GM12878 (cell line): ENCODE data around the gene AKAP7. TPM values are rescaled to one million over a fixed set of nuclear protein-coding genes. Genes with fewer than 3 reads are reported as not detected.

Experiments
- ATAC-seq: fragments of 200-7000 bp; cut with Tn5 transposase; 3 replicates; pipeline ENCODE4 v1.9.1; 2020; ENCODE audit warnings: mild to moderate bottlenecking, moderate library complexity
- Bru-seq: library from RNA; stranded (reverse); fragments of 400-500 nt; gene quantifications from one replicate; lab custom pipeline; 2021; lab: Mats Ljungman, UMichigan
- BruChase-seq, 2 experiments: library from RNA; stranded (reverse); fragments of 400-500 nt; gene quantifications; one replicate each; lab custom pipeline; 2021; lab: Mats Ljungman, UMichigan
- BruUV-seq: library from RNA; stranded (reverse); fragments of 400-500 nt; replicated peaks from 2 replicates; lab custom pipeline; 2021; lab: Mats Ljungman, UMichigan
- CTCF ChIA-PET: fragments of 300-600 bp; sonication (Branson Sonifier 250); formaldehyde crosslinking; extraction: SDS; loops from one replicate; lab custom pipeline; 2021; ENCODE audit warnings: inconsistent platforms; lab: Yijun Ruan, JAX
- POLR2A ChIA-PET: fragments of 350-600 bp; formaldehyde crosslinking; extraction: SDS; loops from one replicate; lab custom pipeline; 2021; ENCODE audit warnings: inconsistent platforms; lab: Charles Lee
- RAD21 ChIA-PET: fragments of 300-600 bp; sonication (Branson Sonifier 250); formaldehyde crosslinking; loops from one replicate; lab custom pipeline; 2023; ENCODE audit warnings: antibody characterized with exemption; ENCODE audit not compliant: unreplicated experiment; lab: Charles Lee
- SMC1A ChIA-PET: fragments of 300-600 bp; sonication (Branson Sonifier 250); formaldehyde crosslinking; loops from one replicate; lab custom pipeline; 2023; ENCODE audit not compliant: unreplicated experiment, uncharacterized antibody; lab: Charles Lee
- DNase-seq: peaks from one replicate; pipeline ENCODE4 v3.0.0-alpha.2; 2011; ENCODE audit warnings: low read depth, low spot score
- FAIRE-seq: peaks from 3 replicates; lab custom pipeline; 2011; peaks lifted over from hg19 to GRCh38; lab: Jason Lieb, UNC
- H2AFZ ChIP-seq: 2 replicates; pipeline ENCODE4 v1.6.0; 2011; ENCODE audit warnings: low read depth, low read length, control low read depth; ENCODE audit not compliant: control insufficient read depth
- H3K27ac ChIP-seq: 2 replicates; pipeline ENCODE4 v1.5.1; 2011; ENCODE audit warnings: control low read depth; ENCODE audit not compliant: control insufficient read depth, insufficient read depth
- H3K27me3 ChIP-seq, 2 experiments: replicated peaks in 1 of 2; 2 replicates each; pipeline versions ENCODE4 v1.6.0 to v1.6.1; 2011; ENCODE audit warnings: low read length in 1 of 2; ENCODE audit not compliant: control insufficient read depth in 2 of 2, insufficient read depth in 2 of 2
- H3K36me3 ChIP-seq, 2 experiments: 2 replicates each; pipeline ENCODE4 v1.5.1; 2011; ENCODE audit warnings: low read length in 1 of 2; ENCODE audit not compliant: control insufficient read depth in 2 of 2, insufficient read depth in 2 of 2
- H3K4me1 ChIP-seq: 2 replicates; pipeline ENCODE4 v1.6.1; 2011; ENCODE audit warnings: mild to moderate bottlenecking, low read length, moderate library complexity, mixed read lengths; ENCODE audit not compliant: control insufficient read depth, insufficient read depth
- H3K4me2 ChIP-seq: 2 replicates; pipeline ENCODE4 v1.6.0; 2011; ENCODE audit warnings: control low read depth; ENCODE audit not compliant: control insufficient read depth, insufficient read depth
- H3K4me3 ChIP-seq: fragments of 200-600 bp; sonication (generic); 2 replicates; pipeline ENCODE4 v1.5.1; 2016
- H3K79me2 ChIP-seq: 2 replicates; pipeline ENCODE4 v1.6.0; 2011; ENCODE audit warnings: low read length; ENCODE audit not compliant: control insufficient read depth, insufficient read depth
- H3K9ac ChIP-seq: 2 replicates; pipeline ENCODE4 v1.8.0; 2011; ENCODE audit warnings: low read length, control low read depth, mixed read lengths; ENCODE audit not compliant: control insufficient read depth, insufficient read depth
- H3K9me3 ChIP-seq: replicated peaks from 3 replicates; pipeline ENCODE4 v1.5.1; 2011; ENCODE audit warnings: mild to moderate bottlenecking, low read length; ENCODE audit not compliant: control insufficient read depth, insufficient read depth
- H4K20me1 ChIP-seq: 2 replicates; pipeline ENCODE4 v1.6.0; 2011; ENCODE audit not compliant: control insufficient read depth, insufficient read depth
- ATF7 ChIP-seq: fragments of 450-650 bp; IDR thresholded peaks from 2 replicates; pipeline ENCODE4 v1.6.1; 2016; ENCODE audit warnings: low read depth, mild to moderate bottlenecking
- BHLHE40 ChIP-seq, 2 experiments: fragments of 450-650 bp in 1 of 2; IDR thresholded peaks; 2 replicates each; pipeline ENCODE4 v1.6.1; 2011 to 2017; ENCODE audit warnings: low read depth in 2 of 2, borderline replicate concordance in 1 of 2, improper control_type of control experiment in 1 of 2, low read length in 1 of 2, mild to moderate bottlenecking in 1 of 2
- E2F8 ChIP-seq: fragments of 450-650 bp; IDR thresholded peaks from 2 replicates; pipeline ENCODE4 v1.6.1; 2018; ENCODE audit warnings: mild to moderate bottlenecking, low read depth, moderate library complexity; ENCODE audit not compliant: partially characterized antibody
- ETV6 ChIP-seq, 2 experiments: fragments of 450-650 bp in 1 of 2; IDR thresholded peaks in 1 of 2; conservative IDR thresholded peaks in 1 of 2; 2 replicates each; pipeline ENCODE4 v1.6.1; 2014; ENCODE audit warnings: antibody characterized with exemption in 1 of 2, borderline replicate concordance in 1 of 2, low read depth in 1 of 2, mild to moderate bottlenecking in 1 of 2, moderate library complexity in 1 of 2
- GATAD2B ChIP-seq: fragments of 450-650 bp; conservative IDR thresholded peaks from 2 replicates; pipeline ENCODE4 v1.6.1; 2017; ENCODE audit warnings: low read depth, mild to moderate bottlenecking, moderate library complexity
- JUND ChIP-seq: IDR thresholded peaks from 2 replicates; pipeline ENCODE4 v1.6.1; 2012; ENCODE audit warnings: low read depth, mild to moderate bottlenecking, low read length, improper control_type of control experiment, moderate library complexity
- KDM1A ChIP-seq: fragments of 200-600 bp; sonication (generic); IDR thresholded peaks from 2 replicates; pipeline ENCODE4 v1.6.1; 2016; ENCODE audit warnings: borderline replicate concordance
- SIX5 ChIP-seq: IDR thresholded peaks from 2 replicates; pipeline ENCODE4 v1.6.1; 2011; ENCODE audit warnings: mild to moderate bottlenecking, low read depth, low read length, moderate library complexity; ENCODE audit not compliant: severe bottlenecking
- SMC3 ChIP-seq: IDR thresholded peaks from 2 replicates; pipeline ENCODE4 v1.6.1; 2011; ENCODE audit warnings: low read length, improper control_type of control experiment, borderline replicate concordance
- SUZ12 ChIP-seq: fragments of 200-600 bp; sonication (generic); IDR thresholded peaks from one replicate; pipeline ENCODE4 v1.6.1; 2018; ENCODE audit warnings: antibody characterized with exemption, mild to moderate bottlenecking; ENCODE audit not compliant: unreplicated experiment
- ZNF687 ChIP-seq: fragments of 450-650 bp; IDR thresholded peaks from 2 replicates; pipeline ENCODE4 v1.6.1; 2017; ENCODE audit warnings: mild to moderate bottlenecking, moderate library complexity
- WGBS: methylation state at CpG from one replicate; pipeline ENCODE4 v1.1.6; 2016; ENCODE audit warnings: low lambda C conversion rate; ENCODE audit not compliant: insufficient replicate concordance, insufficient coverage; ENCODE audit errors: missing lambda C conversion rate; 5-methylcytosine and 5-hydroxymethylcytosine counted together
- in situ Hi-C: fragments of 300-500 bp; cut with MboI; formaldehyde crosslinking; loops from 9 replicates; pipeline ENCODE4 v1.14.3; 2018; ENCODE audit warnings: mixed read lengths
- intact Hi-C: fragments of 100-400 bp; cut with micrococcal nuclease; formaldehyde crosslinking; loops from one replicate; pipeline ENCODE4 v1.14.2; 2022; ENCODE audit not compliant: unreplicated experiment
- long read RNA-seq, 2 experiments: library from polyadenylated mRNA; unstranded; transcript quantifications; one replicate each; pipeline ENCODE4 v2.0.0, GENCODE V29; 2019 to 2020
- polyA minus RNA-seq, 3 experiments: library from RNA; depleted of rRNA, polyadenylated mRNA; stranded (reverse); fragments of >200 nt; gene quantifications; 2 replicates each; pipeline ENCODE4 v1.2.3, GENCODE V29; 2011
- polyA plus RNA-seq, 11 experiments: library from polyadenylated mRNA; depleted of rRNA in 4 of 11; unstranded in 6 of 11; stranded (reverse) in 5 of 11; fragments of >200 nt; fragmentation: Nextera tagmentation in 4 of 11; fragmentation: Illumina TruSeq in 1 of 11; extraction: Ambion mirVana in 4 of 11; extraction: Trizol in 1 of 11; gene quantifications; 1 replicate in 1 of 11; 2 replicates in 10 of 11; pipeline versions ENCODE4 v1.2.1 to v1.2.3, GENCODE V29; 2011 to 2016; ENCODE audit warnings: inconsistent platforms in 2 of 11, missing spikeins in 2 of 11, low read depth in 1 of 11
- total RNA-seq, 4 experiments: library from RNA; depleted of rRNA in 3 of 4; stranded (reverse); fragments of >200 nt in 3 of 4; fragmentation: Illumina TruSeq in 1 of 4; extraction: Trizol in 1 of 4; gene quantifications; 2 replicates each; pipeline versions ENCODE4 v1.2.1 to v1.2.3, GENCODE V29; 2013 to 2021

Gene AKAP7
- 0.40 TPM in 1 of 2 replicates, not detected in the other for total RNA-seq (2013; cell fraction: nucleolus; rRNA removed)
- total RNA-seq (2014; rRNA removed) = 0.06 and 0.22 TPM in 2 replicates
- 0.37 and 0.58 TPM in 2 replicates for total RNA-seq (2014; rRNA removed; fragmentation: Illumina TruSeq; extraction: Trizol)
- 0.21 and 0.33 TPM in 2 replicates for total RNA-seq (2021)
- polyA plus RNA-seq (2011; ENCODE audit: low read depth) = 0.12 TPM
- polyA plus RNA-seq (2011; rRNA removed) = 0.12 and 0.40 TPM in 2 replicates
- polyA plus RNA-seq (2011; cell fraction: cytosol; rRNA removed) = 0.03 TPM in 1 of 2 replicates, not detected in the other
- not detected in 2 replicates for polyA plus RNA-seq (2011; cell fraction: nucleus; rRNA removed)
- polyA plus RNA-seq (2012) = 0.37 and 0.51 TPM in 2 replicates
- 0.28 and 1.1 TPM in 2 replicates for polyA plus RNA-seq (2014; fragmentation: Illumina TruSeq; extraction: Trizol)
- polyA plus RNA-seq (2014; fragmentation: Nextera tagmentation; extraction: Ambion mirVana) = under 1 TPM; 0.32 to 0.38 TPM
- 0.20 and 0.28 TPM in 2 replicates for polyA plus RNA-seq (2014; rRNA removed)
- under 1 TPM in 1 of 2 experiments, not detected in 1; 0.21 TPM for polyA plus RNA-seq (2016; fragmentation: Nextera tagmentation; extraction: Ambion mirVana)
- 0.51 TPM in 1 of 2 replicates, not detected in the other for polyA minus RNA-seq (2011; rRNA and poly(A)+ RNA removed)
- polyA minus RNA-seq (2011; cell fraction: cytosol; rRNA and poly(A)+ RNA removed) = not detected in 2 replicates
- not detected in 2 replicates for polyA minus RNA-seq (2011; cell fraction: nucleus; rRNA and poly(A)+ RNA removed)
- Bru-seq, nascent RNA = percentile 22 among the genes with signal in this experiment
- percentile 14 among the genes with signal in this experiment for BruChase-seq, experiment 1, labeled RNA remaining after a 6-hour chase
- BruChase-seq, experiment 2, labeled RNA remaining after a 2-hour chase = percentile 11 among the genes with signal in this experiment
- long read RNA-seq, experiment 1 = 0 reads
- long read RNA-seq, experiment 2, partial matches to known transcripts = 0 of 3 reads
- long read RNA-seq, experiment 2, other reads (novel, unspliced or antisense) = 2 of 3 reads

GRCh38 chr6:131135244-131136020 is at the start of gene AKAP7:
Gene AKAP7, plus strand, starts transcription at chr6:131135467. Its CDS starts 297 bp downstream, at chr6:131135764.
- no peaks in the 10 kb centered on the region for H3K9me3 ChIP-seq
- ATAC-seq (peak; percentile 89), FAIRE-seq (no peak), DNase-seq (no peak)
- BruUV-seq = no TSS peak
- ChIA-PET CTCF (no interaction called here), SMC1A (no interaction called here), RAD21 (no interaction called here), POLR2A (no interaction called here)
- H3K36me3 ChIP-seq = no peaks in the 10 kb centered on the region
- H2AFZ ChIP-seq = peak within 1 kb of the TSS; percentile 68
- H3K27me3 ChIP-seq = peaks cover 2 to 8% of the 10 kb centered on the region in 2 experiments; a peak in 3 of 4 replicates
- 2% methylated on average over 82 of the region's 99 CpGs for WGBS
- in situ Hi-C loops = no loop called here
- H3K9ac ChIP-seq = no peak within 1 kb of the TSS; the same call in 1 of the 2 replicates
- no peaks in the 10 kb centered on the region for H3K79me2 ChIP-seq
- H3K4me3 ChIP-seq = peak within 1 kb of the TSS; percentile 61
- no peak within 1 kb of the TSS for H3K27ac ChIP-seq
- H3K4me1 ChIP-seq = no peaks in the 10 kb centered on the region
- intact Hi-C loops = no loop called here
- no peaks in the 10 kb centered on the region for H4K20me1 ChIP-seq
- H3K4me2 ChIP-seq = peak within 1 kb of the TSS; percentile 70
- TF ChIP-seq KDM1A (no peak), ATF7 (no peak), E2F8 (no peak), BHLHE40 (IDR thresholded peaks at IDR 0.05; ENCODE audit: borderline replicate concordance in 1 of 2, low read depth in 2 of 2, low read length in 1 of 2) (peak in 1 of 2 experiments; percentile 25; a peak in 1 of 4 replicates), GATAD2B (0 out of 2 replicates have a peak, but pooled peaks have one; percentile 38), SIX5 (no peak), JUND (no peak), ETV6 (conservative IDR thresholded peaks at IDR 0.05 in 1 of 2, IDR thresholded peaks at IDR 0.05 in 1 of 2; ENCODE audit: borderline replicate concordance in 1 of 2, low read depth in 1 of 2) (no peak), ZNF687 (no peak), SUZ12 (peak; percentile 63), SMC3 (no peak)
